Astrocyte of the cerebellum (primary cell): ENCODE measurements around the gene UBAC2.
"Not testable (repeated sequence)": the region's sequence is repeated elsewhere in the genome, so short reads cannot be mapped to it uniquely, and the experiment has no call there.

Experiments
- DNase-seq: peaks from one replicate; pipeline ENCODE4 v3.0.0-alpha.2; 2011; ENCODE audit warnings: low read depth
- H3K4me3 ChIP-seq: 2 replicates; pipeline ENCODE4 v1.5.1; 2011; ENCODE audit warnings: mild to moderate bottlenecking, low read depth, low read length, moderate library complexity
- CTCF ChIP-seq: IDR thresholded peaks from 2 replicates; pipeline ENCODE4 v1.5.1; 2012; ENCODE audit warnings: low read length, low read depth, moderate library complexity, mild to moderate bottlenecking; ENCODE audit errors: missing control alignments
- in situ Hi-C: cut with HindIII; loops from 2 replicates; pipeline ENCODE4 v1.10.0; 2017; ENCODE audit warnings: low sequenced_read_pairs

The UBAC2 gene

GRCh38 chr13:99231721-99232120, 31.1 kb downstream of the UBAC2 start:
- no peak overlapping the region for H3K4me3 ChIP-seq
- no peak for TF ChIP-seq CTCF
- no peak for DNase-seq
- in situ Hi-C loops = no loop called here

DNA sequence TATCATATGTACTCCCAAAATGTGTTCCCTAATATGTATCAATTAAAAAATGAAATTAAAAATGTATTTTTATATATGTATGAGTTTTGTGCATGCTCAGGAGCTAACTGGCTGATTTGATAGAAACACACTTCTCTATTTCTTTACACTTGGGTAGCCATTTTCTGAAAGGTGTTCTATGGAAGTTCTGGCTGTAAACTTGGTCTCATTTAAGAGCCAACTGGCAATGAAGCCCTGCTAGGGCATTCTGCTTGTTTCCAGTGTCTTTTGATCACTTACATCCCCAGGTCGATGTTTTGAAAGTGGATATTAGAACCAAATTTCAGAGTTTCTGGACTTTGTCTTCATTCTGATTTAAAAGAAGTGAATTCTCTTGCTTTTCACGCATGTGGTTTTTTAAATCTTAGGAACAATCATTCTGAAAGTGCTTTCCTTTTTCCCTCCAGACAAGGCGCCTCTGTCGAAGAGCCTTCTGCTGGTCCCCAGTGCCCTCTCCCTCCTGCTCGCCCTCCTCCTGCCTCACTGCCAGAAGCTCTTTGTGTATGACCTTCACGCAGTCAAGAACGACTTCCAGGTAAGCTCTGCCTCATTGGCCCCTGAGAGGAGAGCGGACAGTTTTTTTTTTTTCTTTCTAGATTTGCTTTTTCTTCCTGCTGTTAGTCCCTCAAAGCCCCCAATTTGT, 37.5 kb downstream of the UBAC2 start:
- no peak overlapping the region for H3K4me3 ChIP-seq
- no peak for DNase-seq
- no peak for TF ChIP-seq CTCF
- in situ Hi-C loops = no loop called here

- in situ Hi-C loops = no loop called here
- TF ChIP-seq CTCF = no peak
- no peak for DNase-seq
- H3K4me3 ChIP-seq = no peak overlapping the region
Observed at GRCh38 chr13:99246100-99246499, 45.4 kb downstream of the UBAC2 start.

DNA sequence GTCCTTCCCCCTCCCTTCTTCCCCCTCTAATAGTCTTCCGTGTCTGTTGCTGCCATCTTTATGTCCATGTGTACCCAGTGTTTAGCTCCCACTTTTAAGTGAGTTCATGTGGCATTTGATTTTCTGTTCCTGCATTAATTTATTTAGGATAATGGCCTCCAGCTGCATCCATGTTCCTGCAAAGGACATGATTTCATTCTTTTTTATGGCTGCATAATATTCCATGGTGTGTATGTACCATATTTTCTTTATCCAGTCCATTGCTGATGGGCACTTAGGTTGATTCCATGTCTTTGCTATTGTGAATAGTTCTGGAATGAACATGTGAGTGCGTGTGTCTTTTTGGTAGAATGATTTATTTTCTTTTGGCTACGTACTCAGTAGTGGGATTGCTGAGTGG, 48.5 kb downstream of the UBAC2 start:
- H3K4me3 ChIP-seq, DNase-seq, in situ Hi-C loops: not testable (repeated sequence)

DNA sequence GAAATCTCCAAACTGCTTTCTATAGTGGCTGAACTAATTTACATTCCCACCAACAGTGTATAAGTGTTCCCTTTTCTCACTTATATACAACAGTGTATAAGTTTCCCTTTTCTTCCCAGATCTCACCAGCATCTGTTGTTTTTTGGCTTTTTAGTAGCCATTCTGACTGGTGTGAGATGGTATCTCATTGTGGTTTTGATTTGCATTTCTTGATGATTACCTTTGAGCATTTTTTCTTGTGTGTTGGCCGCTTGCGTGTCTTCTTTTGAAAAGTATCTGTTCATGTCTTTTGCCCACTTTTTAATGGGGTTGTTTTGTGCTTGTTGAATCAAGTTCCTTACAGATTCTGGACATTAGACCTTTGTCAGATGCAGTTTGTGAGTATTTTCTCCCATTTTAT, 49.0 kb downstream of the UBAC2 start:
- DNase-seq, H3K4me3 ChIP-seq, in situ Hi-C loops: not testable (repeated sequence)

DNA sequence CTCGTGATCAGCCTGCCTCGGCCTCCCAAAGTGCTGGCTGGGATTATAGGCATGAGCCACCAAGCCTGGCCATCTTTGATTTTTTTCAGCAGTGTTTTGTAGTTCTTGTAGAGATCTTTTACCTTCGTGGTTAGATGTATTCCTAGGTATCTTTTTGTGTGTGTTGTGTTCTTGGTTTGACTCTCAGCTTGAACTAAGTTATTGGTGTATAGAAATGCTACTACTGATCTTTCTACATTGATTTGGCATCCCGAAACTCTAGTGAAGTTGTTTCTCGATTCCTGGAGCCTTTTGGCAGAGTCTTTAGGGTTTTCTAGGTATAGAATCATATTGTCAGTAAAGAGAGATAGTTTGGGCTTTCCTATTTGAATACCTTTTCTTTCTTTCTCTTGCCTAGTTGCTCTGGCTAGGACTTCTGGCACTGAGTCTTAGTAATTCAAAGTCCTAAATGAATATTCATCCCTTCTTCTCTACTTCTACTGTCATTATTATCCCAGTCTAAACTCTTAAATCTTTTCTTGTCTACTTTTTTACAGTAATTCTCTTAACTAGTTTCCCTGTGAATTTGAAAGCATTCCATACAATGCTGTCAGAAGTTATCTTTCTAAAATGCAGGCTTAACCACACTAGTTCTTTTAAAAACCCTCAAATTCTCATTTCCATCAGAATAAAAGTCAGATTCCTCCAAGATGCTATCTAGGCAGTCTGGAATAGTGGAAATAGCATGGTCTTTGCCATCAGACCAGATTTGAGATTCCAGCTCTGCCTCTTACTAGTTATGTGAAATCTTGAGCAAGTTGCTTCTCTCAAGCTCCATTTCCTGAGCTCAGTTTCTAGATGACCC, 50.5 kb downstream of the UBAC2 start:
- no peak for TF ChIP-seq CTCF
- no peak overlapping the region for H3K4me3 ChIP-seq
- in situ Hi-C loops = no loop called here
- no peak for DNase-seq

DNA sequence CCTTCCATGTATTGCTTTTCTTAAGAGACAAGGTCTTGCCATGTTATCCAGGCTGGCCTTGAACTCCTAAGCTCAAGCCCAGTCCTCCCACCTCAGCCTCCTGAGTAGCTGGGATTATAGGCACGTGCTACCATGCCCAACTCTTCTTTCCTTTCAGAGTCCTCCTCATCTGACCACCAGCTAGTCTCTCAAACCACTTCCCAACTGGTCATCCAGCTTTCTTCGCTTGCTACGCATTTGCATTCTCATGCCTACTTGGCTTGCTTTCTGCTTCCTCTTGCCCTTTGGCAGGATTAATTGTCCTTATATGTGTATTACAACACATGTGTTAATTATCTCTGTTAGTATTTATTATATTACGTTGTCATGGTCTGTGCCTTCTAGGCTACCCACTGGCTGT, 51.3 kb downstream of the UBAC2 start:
- no peak for DNase-seq
- no peak for TF ChIP-seq CTCF
- in situ Hi-C loops = no loop called here
- H3K4me3 ChIP-seq = no peak overlapping the region
